GM13977 (cell line): ENCODE measurements around the gene ECHS1.

Experiments used
- DNase-seq: peaks from one replicate; pipeline ENCODE4 v3.0.0; 2012; ENCODE audit warnings: low spot score
- in situ Hi-C: fragments of 300-500 bp; cut with MboI; formaldehyde crosslinking; loops from one replicate; pipeline ENCODE4 v1.12.0; 2022; ENCODE audit warnings: low sequenced_read_pairs, low pct_unique_long_range_greater_than_20kb, mixed read lengths, inconsistent platforms; ENCODE audit not compliant: unreplicated experiment
- TF ChIP-seq, protein P1 (sequence below): IDR thresholded peaks from 2 replicates; pipeline ENCODE4 v1.5.1; 2012; ENCODE audit warnings: mild to moderate bottlenecking, control low read depth; ENCODE audit not compliant: insufficient read depth; ENCODE audit errors: extremely low read depth, missing control alignments

ECHS1 gene

DNA sequence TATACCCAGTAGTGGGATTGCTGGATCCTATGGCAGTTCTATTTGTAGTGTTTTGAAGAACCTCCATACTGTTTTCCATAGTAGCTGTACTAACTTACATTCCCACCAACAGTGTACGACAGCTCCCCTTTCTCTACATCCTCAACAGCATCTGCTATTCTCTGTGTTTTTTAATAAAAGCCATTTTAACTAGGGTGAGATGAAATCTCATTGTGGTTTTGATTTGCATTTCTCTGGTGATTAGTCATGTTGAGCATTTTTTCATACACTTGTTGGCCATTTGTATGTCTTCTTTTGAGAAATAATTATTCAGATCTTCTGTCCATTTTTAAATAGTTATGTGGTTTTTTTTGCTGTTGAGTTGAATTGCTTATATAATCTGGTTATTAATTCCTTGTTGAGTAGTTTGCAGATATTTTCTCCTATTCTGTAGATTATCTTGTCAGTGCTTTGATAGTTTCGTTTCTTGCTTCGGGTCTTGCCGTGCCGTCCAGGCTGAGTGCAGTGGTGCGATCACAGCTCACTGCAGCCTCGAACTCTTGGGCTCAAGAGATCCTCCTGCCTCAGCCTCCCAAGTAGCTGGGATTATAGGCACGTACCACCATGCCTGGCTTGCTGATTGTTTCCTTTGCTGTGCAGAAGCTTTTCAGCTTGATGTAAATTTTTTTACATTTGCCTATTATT is 32.8 kb upstream of the ECHS1 start:
- DNase-seq = no peak
- in situ Hi-C loops = no loop called here
- TF ChIP-seq, protein P1, sequence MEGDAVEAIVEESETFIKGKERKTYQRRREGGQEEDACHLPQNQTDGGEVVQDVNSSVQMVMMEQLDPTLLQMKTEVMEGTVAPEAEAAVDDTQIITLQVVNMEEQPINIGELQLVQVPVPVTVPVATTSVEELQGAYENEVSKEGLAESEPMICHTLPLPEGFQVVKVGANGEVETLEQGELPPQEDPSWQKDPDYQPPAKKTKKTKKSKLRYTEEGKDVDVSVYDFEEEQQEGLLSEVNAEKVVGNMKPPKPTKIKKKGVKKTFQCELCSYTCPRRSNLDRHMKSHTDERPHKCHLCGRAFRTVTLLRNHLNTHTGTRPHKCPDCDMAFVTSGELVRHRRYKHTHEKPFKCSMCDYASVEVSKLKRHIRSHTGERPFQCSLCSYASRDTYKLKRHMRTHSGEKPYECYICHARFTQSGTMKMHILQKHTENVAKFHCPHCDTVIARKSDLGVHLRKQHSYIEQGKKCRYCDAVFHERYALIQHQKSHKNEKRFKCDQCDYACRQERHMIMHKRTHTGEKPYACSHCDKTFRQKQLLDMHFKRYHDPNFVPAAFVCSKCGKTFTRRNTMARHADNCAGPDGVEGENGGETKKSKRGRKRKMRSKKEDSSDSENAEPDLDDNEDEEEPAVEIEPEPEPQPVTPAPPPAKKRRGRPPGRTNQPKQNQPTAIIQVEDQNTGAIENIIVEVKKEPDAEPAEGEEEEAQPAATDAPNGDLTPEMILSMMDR = no peak

DNA sequence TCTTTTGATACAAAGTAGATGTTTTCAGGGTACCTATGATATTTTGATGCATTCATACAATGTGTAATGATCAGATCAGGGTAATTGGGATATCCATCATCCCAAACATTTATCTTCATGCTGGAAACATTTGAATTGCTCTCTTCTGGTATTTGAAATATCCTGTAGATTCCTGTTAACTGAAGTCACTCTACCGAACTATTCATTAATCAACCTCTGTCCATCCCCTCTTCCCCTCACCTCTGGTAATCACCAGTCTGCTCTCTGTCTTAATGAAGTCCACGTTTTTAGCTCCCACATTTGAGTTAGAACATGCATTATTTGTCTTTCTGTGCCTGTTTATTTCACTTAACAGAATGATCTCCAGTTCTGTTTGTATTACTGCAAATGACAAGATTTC is 32.1 kb upstream of the ECHS1 start:
- TF ChIP-seq, protein P1 = no peak
- no peak for DNase-seq
- in situ Hi-C loops = no loop called here

DNA sequence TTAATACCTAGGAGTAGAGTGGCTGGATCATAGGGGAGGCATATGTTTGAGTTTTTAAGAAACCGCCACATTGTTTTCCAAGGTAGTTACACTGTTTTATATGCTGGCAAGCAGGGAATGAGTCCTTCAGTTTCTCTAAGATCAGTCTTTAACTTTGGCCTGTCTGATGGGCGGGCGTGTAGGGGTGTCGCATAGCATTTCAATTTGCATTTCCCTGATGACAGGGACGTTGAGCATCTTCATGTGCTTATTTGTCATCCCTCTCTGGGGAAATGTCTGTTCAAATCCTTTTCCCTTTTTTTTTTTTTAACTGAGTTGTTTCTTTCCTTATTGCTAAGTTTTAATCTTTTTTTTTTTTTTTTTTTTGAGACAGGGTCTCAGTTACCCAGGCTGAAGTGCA is 30.6 kb upstream of the ECHS1 start:
- TF ChIP-seq, protein P1 = no peak
- in situ Hi-C loops = no loop called here

DNA sequence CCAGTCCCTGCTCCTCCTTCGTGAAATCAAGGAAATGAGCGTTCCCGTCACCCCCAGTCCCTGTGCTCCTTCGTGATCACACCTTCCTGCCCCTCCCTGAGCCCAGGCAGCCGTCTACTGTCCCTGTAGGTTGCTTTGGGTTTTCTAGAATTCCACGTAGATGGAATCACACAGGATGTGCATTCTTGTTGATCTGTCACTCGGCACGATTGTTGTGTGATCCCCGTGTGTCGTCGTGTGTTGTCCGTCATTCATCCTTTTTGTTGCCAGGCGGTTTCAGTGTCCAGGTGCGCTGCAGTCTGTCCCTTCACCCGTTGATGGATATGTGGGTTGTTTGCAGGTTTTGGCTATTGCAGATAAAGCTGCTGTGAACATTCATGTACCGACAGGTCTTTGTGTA is 30.2 kb upstream of the ECHS1 start:
- DNase-seq = no peak
- TF ChIP-seq, protein P1 = no peak
- in situ Hi-C loops = no loop called here

More for the DNA sequence above, 30.6 kb upstream of the ECHS1 start:
- DNase-seq = no peak

DNA sequence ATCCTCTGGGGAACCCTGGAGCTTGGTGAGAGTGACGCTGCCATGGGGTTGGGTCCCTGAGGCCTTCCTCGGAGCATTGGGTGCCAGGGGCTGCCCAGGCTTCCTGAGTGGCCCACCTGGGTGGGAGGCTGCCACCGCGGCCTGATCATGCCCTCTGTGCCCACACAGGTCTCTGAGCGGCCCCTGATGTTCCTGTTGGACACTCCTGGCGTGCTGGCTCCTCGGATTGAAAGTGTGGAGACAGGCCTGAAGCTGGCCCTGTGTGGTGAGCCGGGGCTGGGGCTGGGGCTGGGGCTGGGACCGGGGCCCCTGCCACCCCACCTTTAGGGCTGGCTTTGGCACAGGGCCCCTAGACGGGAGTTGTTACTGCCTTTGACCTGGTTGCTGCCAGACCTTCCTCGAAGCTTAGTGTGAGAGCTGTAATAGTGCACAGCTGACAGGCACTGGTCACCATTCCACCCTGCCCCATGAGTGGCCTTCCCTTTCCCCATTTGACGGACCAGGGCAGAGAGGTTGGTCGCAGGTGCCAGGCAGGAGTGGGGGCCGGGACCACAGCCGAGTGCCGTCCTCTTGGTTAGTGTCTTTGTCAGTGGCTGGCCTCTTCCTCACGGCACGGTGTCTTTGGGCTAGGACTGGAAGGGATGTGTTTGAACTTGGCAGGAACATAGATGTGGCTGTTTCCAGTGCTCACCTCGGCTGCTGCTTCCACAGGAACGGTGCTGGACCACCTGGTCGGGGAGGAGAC is 29.0 kb upstream of the ECHS1 start:
- DNase-seq = no peak
- in situ Hi-C loops = no loop called here
- TF ChIP-seq, protein P1 = no peak

DNA sequence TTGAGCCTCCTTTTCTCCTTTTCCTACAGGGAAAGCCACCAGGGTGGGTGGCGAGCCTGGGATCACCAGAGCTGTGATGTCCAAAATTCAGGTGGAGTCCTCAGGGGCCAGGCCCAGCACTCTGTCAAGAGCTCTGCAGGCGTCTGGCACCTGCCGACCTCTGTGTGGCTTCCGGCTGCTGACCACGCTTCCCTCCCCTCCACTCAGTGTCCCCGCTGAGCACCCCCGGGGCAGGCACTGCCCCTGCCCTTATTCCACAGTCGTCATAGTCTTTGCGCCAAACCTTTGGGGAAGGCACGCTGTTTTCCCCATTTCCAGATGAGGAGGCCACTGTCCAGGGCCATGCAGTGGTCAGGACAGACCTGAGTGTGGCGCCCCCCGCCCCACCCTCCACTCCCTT is 28.3 kb upstream of the ECHS1 start:
- TF ChIP-seq, protein P1 = no peak
- in situ Hi-C loops = no loop called here
- DNase-seq = no peak
